SKM-1 (cell line): ENCODE measurements around the gene ITGB6.
A peak's percentile ranks its signal among the peaks of the same experiment; 100 is the strongest.
"Not testable (repeated sequence)": the region's sequence is repeated elsewhere in the genome, so short reads cannot be mapped to it uniquely, and the experiment has no call there.

Experiments
- DNase-seq: peaks from one replicate; lab custom pipeline; 2025; ENCODE audit not compliant: unreplicated experiment; lab: John Stamatoyannopoulos, UW

The ITGB6 gene

DNA sequence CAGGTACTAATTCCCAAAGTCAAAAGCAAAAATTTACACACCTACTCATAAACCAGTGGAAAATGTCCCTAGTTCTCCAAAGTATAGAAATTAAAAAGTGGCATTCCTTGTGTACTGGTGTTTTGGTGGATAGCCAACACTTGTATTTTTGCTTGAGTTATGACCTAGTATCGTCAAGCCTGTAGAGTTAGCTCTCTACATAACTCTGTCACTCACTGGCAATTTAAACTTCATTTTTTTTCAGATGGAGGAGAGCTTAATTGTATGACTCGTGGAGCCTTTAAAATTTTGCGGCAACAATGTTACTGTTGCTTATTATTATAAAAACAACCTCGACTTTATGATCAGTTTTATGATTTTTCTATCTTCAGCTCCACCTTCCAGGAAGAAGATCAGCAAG, 58.7 kb downstream of the ITGB6 start:
- no peak for DNase-seq

DNA sequence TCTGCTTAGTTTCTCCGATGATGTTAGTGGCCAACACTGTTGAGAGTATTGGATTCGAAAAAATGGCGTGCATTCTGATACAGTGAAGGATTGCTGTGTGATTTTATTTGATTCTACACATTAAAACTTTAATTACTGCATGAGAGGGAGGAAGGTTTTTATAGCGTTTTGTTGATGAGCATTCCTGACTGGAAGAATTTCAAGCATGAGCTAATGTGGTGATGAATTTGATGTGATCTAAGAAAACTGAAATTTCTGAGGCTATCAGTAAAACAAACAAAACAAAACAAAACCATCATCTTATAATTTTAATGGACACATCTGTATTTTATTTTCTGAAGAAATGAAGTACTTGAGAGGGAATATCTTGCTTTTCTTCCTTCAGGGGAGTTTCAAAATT, 59.6 kb downstream of the ITGB6 start:
- no peak for DNase-seq

DNA sequence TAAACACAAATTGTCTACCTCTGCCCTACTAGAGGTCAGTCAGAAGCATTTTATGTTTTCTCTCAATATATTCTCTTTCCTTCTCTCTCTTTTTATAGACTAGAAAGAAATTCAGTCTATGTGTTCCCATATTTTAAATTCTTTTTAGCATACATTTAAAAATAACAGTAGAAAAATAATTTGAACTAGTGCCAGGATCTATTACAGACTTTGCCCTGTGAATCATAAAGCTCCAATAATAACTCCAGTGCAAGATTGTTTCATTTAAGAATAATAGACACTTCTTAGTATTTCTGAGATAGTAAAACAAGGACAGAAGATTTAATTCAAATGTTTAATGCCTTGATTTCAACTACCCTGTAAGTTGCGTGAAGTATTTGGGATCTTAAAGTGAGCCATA, 60.1 kb downstream of the ITGB6 start:
- no peak for DNase-seq

- DNase-seq = no peak
These were observed 60.7 kb downstream of the ITGB6 start for GRCh38 chr2:160139350-160139749.

DNA sequence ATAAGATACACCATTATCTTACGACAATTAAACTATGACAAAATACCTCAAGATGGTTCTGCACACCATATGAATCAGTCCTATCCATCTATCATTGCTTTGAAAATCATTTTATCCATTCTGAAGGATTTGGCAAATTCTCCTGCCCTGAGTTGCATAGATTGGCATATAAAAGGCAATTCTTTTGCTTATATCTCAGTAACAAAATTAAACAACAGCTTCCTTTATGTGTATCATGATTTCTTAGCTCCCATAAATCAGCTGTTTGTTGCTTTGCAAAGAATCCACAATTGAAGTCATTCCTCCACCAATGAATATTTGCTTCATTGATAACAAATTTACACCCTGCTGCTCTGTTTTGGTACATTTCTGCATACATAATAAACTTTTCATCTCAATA, 61.7 kb downstream of the ITGB6 start:
- DNase-seq = no peak

GRCh38 chr2:160137464-160137863, 62.6 kb downstream of the ITGB6 start:
- DNase-seq = no peak

- no peak for DNase-seq
These were observed 67.3 kb downstream of the ITGB6 start for GRCh38 chr2:160132761-160133160.

DNA sequence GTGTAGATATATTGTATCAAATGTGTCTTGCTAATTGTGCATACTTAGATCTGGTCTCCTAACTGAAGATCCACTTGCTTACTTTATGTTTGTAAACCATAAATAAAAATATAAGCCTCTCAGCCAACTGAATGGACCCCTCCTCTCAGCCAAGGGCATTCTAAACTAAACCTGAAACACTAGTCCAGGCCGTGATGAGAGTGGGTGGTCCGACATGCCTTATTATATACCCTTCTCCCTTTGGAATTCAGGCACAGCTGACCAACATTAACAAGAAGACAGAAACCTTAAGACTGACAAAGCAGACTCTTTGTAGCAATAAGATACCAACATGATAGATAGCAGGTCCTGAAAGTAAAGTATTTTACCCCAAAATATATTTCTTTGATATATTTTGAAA, 73.3 kb downstream of the ITGB6 start:
- no peak for DNase-seq

GRCh38 chr2:160126315-160126714, 73.8 kb downstream of the ITGB6 start:
- DNase-seq = no peak

GRCh38 chr2:160125828-160126227, 74.2 kb downstream of the ITGB6 start:
- DNase-seq = no peak

DNA sequence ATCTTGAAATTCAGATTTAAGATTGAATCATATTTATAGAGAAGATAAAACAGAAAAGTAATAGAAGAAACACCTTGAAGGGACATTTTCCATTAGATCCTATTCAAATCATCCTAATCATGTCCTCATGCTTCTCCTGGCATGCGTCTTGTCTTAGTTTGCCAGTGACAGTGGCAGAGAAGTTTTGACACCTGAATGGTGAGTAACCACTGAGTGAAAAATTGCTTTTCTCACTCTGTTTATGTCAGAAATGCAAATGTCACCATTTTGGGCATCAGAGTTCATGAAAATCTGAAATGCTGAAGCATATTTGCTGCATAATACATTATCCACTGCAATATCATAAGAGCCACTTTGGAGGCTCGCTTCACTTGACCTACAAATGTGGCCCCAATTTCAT, 74.7 kb downstream of the ITGB6 start:
- no peak for DNase-seq

GRCh38 chr2:160124571-160124970, 75.5 kb downstream of the ITGB6 start:
- no peak for DNase-seq

DNA sequence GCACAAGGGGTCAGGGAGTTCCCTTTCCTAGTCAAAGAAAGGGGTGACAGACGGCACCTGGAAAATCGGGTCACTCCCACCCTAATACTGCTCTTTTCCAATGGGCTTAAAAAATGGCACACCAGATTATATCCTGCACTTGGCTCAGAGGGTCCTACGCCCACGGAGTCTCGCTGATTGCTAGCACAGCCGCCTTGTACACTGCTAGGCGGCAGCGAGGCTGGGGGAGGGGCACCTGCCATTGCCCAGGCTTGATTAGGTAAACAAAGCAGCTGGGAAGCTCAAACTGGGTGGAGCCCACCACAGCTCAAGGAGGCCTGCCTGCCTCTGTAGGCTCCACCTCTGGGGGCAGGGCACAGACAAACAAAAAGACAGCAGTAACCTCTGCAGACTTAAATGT, 85.4 kb downstream of the ITGB6 start:
- DNase-seq = not testable (repeated sequence)

DNA sequence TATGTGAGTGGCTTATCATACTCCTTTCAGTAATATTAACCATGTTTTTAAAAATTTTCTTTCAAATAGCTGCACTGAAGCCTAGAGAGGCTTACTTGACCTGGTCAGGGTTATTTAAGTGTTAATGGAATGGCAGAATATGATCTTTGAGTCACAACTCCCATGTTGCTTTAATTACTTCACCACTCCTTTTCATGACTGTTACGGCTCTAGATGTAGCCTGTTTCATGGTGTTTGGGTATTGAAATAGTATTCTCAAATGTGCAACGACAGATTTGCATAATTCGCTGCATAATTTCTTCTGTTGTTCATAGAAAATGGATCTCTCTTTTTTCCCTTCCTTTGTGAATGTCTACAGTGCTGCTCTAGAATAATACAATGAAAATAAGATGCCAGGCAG, 86.1 kb downstream of the ITGB6 start:
- no peak for DNase-seq

GRCh38 chr2:160111951-160112798, 87.9 kb downstream of the ITGB6 start:
- DNase-seq = no peak

GRCh38 chr2:160110674-160111239, 89.3 kb downstream of the ITGB6 start:
- DNase-seq = no peak

DNA sequence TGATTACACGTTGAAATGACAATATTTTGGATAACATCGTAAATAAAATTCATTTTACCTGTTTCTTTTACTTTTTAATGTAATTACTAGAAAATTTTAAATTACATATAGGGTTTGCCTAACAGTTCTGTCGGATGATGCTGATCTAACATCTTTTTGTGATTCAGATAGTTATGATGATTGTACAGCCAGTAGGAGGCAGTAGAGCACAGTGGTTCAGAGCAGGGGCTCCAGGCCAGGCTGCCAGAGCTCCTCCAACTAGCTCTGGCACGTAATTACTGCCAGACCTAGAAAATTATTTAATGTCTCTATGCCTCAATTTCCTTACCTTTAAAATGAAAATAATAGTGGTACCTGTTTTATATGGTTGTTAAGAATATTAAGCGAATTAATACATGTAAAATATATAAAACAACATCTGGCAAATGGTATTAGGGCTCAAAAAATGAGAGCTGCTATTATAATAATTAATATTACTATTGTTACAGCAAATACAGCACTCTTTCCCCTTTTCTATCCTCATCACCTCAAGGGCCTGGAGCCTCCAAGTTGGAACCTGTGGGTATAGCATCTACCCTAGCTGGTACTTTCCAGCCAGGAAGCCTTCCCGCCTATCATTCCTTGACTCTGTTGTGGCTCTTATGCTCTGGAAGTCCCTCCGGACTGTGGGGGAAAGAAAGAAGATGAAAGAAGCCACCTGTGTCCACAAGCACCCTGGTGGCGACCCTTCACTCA, 90.0 kb downstream of the ITGB6 start:
- peak; percentile 38 for DNase-seq

GRCh38 chr2:160109243-160109642, 90.8 kb downstream of the ITGB6 start:
- DNase-seq = no peak

DNA sequence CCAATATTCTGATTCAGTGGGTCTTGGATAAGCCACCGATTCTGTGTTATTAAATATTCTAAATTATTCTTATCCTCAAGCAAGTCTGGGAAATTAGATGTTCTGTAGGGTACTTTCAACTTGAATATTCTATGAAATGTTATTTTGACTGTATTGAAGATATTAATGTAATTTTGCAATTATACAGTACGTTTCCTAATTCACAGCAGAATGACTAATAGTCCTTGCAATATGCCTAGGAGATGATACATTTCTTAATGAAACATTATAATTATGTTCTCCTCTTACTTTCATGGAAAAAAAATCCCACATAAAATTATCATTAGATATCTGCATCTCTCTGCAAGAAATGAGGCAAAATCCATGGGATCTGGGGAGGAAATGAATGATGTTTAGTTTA, 91.4 kb downstream of the ITGB6 start:
- no peak for DNase-seq

GRCh38 chr2:160105366-160105765, 94.7 kb downstream of the ITGB6 start:
- no peak for DNase-seq

GRCh38 chr2:160104115-160104514, 96.0 kb downstream of the ITGB6 start:
- DNase-seq = no peak

DNA sequence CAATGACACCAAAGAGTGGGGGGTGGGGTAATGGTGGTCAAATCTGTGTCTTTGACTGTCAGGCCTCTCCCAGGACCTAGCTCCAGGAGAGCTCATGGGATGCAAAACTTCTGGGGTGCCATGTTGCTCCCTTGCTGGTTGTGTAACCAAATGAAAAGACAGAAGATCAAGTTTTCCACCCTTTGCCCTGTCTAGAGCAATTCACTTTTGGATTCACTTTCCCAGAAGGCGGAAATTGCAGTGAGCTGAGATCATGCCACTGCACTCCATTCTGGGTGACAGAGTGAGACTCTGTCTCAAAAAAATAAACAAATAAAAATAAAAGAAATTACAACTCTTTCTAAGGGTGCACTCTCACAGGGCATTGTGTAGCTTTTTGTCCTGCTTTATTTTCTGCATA, 102.7 kb downstream of the ITGB6 start:
- no peak for DNase-seq
